H1 (cell line): ENCODE results near the gene CHSY3. TPM values are rescaled to one million over a fixed set of nuclear protein-coding genes. Genes with fewer than 3 reads are reported as not detected.

Source experiments
- CEBPB ChIP-seq: IDR thresholded peaks from 2 replicates; pipeline ENCODE4 v1.6.1; 2012; ENCODE audit warnings: low read depth, low read length
- KDM4A ChIP-seq: IDR thresholded peaks from one replicate; pipeline ENCODE4 v1.7.1; 2012; ENCODE audit warnings: low read depth, mild to moderate bottlenecking, moderate library complexity, low read length, inconsistent platforms; ENCODE audit not compliant: severe bottlenecking
- POU5F1 ChIP-seq: IDR thresholded peaks from 2 replicates; pipeline ENCODE4 v1.6.1; 2011; ENCODE audit warnings: low read depth, mild to moderate bottlenecking, low read length, moderate library complexity
- polyA plus RNA-seq, 7 experiments: library from polyadenylated mRNA; depleted of rRNA in 3 of 7; stranded (reverse) in 5 of 7; unstranded in 2 of 7; fragments of >200 nt in 5 of 7; fragments of 200-250 nt in 2 of 7; gene quantifications; 1 replicate in 5 of 7; 2 replicates in 1 of 7; 4 replicates in 1 of 7; pipeline versions ENCODE4 v1.2.1 to v1.2.3, GENCODE V29; 2011 to 2013; ENCODE audit warnings: missing spikeins in 2 of 7, mixed read lengths in 2 of 7
- total RNA-seq: library from RNA; stranded (reverse); fragmentation: NEBNext Ultra II Directional; extraction: Animal tissue kit (Norgen Biotek cat#: 25700); gene quantifications from 2 replicates; pipeline ENCODE4 v1.2.1, GENCODE V29; 2021

The CHSY3 gene
- total and polyA plus RNA-seq, 2 of the 8 experiments (the other 6 are each of a cell fraction or from before 2014, with no cell fraction given): 0.24 to 1.8 TPM

DNA sequence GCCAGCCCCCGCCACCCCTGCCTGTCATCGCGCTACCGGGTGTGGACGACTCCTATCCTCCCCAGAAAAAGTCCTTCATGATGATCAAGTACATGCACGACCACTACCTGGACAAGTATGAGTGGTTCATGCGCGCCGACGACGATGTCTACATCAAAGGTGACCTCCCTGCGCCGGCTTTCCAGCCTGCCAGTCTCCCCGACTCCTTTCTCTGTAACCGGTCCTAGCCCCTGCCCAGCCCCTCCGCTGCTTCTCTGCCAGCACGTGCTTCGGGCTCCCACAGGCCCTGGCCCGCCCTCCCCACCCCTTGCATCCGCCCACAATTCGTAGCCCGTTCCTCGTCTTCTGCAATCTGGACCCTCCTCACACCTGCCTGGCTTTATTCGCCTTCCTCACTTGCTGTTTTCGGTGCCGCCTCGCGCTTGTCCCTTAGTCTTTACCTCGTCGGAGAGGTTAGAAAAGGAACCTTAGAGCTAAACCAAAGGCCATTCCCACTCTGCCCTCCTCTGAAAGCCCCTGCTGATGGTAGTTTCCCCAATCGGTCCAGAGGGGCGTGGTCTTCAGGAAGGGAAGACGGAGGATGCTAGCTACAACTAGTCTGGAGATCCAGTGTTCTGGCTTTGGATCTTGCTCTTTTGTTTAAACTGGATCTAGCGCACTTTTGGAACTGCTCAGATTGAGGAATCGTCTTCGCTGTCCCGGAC is 1.4 kb downstream of the CHSY3 start (continued):
- TF ChIP-seq KDM4A: peak; percentile 68
- no peak for TF ChIP-seq CEBPB
- TF ChIP-seq POU5F1: no peak
